Measurements from ENCODE around the gene ARHGAP44. TPM values are rescaled to one million over a fixed set of nuclear protein-coding genes. Genes with fewer than 3 reads are reported as not detected.

Gene ARHGAP44
- total and polyA plus RNA-seq, 2 of the 13 experiments (the other 11 are each of a cell fraction or from before 2014, with no cell fraction given) = 0.79 to 3.1 TPM

DNA sequence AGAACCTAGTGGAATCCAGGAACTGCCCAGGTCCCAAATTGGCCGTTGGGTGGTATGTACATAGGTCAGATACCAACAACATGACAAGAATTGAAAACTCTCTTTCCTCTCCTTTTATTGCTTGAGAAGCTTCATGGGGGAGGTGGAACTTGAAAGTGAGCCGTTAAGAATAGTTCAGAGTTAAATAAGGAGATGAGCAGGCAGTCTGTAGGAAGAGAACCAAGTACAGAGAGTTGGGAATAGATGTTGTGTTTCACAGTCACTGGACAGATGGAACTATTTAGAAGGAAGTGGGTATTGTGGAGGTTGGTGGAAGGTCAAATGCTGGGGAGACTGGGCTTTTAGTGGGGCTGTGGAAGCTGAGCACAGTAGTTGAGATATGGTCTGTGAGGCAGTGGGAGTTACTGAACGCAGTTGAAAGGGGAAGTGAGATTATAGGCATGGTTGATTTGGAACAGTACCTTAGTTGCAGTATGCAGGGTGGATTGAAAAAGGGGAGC lies 26.4 kb downstream of the ARHGAP44 start (continued):
- TF ChIP-seq PPARG (CRISPR knock-in tag; conservative IDR thresholded peaks at IDR 0.05) = no peak
- TF ChIP-seq ZFP1 (CRISPR knock-in tag; IDR thresholded peaks at IDR 0.05) = no peak

DNA sequence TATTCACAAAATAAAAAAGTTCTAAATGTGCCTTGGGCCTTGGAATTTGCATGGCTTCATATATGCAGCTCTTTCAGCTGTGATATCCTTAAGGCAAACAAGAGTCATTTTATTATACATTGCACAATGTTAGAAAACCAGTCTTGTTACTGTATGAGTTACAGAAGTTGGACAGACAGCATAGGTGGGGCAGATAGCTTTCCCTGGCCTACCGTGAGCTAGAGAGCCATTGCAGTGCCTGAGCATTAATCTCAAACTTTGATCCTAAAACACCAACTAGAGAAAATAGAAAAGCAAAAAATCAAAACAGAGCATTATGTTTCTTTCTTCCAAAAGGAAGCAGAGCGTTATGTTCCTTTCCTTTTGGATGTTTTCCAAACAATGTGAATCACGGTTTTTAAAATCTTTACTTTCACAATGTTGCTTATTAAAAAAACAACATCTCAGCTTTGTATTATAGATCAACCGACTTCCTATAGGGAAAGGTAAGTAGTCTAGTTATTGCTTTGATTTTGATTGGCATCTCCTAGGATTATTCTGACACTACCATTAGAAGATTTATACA lies 32.2 kb downstream of the ARHGAP44 start:
- 44% methylated on average over 4 of the region's 4 CpGs for WGBS (ENCODE audit: low lambda C conversion rate)
- Histone ChIP-seq H3K4me2 (ENCODE audit: low read depth, low read length) (no peak overlapping the region), H3K9me3 (ENCODE audit: low read length) (0 out of 2 replicates have a peak, but pooled peaks cover 15% of the 10 kb centered on the region), H3K4me3 (replicated peaks in 1 of 3; ENCODE audit: insufficient read depth in 1 of 3, low read depth in 2 of 3, low read length in 3 of 3) (no peak overlapping the region), H3K27me3 (ENCODE audit: control insufficient read depth in 1 of 2, insufficient read depth in 2 of 2, low read length in 2 of 2) (no peaks in the 10 kb centered on the region), H3K79me2 (ENCODE audit: insufficient read depth, low read length) (no peaks in the 10 kb centered on the region), H3K36me3 (replicated peaks in 1 of 2; ENCODE audit: control insufficient read depth in 1 of 2, insufficient read depth in 2 of 2, low read length in 2 of 2) (no peaks in the 10 kb centered on the region), H3K27ac (ENCODE audit: extremely low read length, insufficient read depth, low read length) (no peak overlapping the region), H4K20me1 (ENCODE audit: insufficient read depth, low read length) (no peaks in the 10 kb centered on the region), H3K4me1 (ENCODE audit: insufficient read depth, low read length) (no peaks in the 10 kb centered on the region), H3K9ac (ENCODE audit: insufficient read depth, low read depth, low read length) (no peak overlapping the region), H2AFZ (ENCODE audit: low read length) (no peak overlapping the region)
- BruUV-seq (replicated peaks) = no TSS peak
- intact Hi-C loops (cut with micrococcal nuclease; ENCODE audit: unreplicated experiment) = no loop called here
- TF ChIP-seq SOX6 (IDR thresholded peaks at IDR 0.05) (no peak), SOX6 (CRISPR knock-in tag; IDR thresholded peaks at IDR 0.05) (no peak), MAFK (conservative IDR thresholded peaks at IDR 0.05 in 1 of 2, IDR thresholded peaks at IDR 0.05 in 1 of 2; ENCODE audit: low read length in 2 of 2) (no peak), ZNF260 (CRISPR knock-in tag; IDR thresholded peaks at IDR 0.05; ENCODE audit: borderline replicate concordance, low read depth) (no peak), SAP130 (CRISPR knock-in tag; IDR thresholded peaks at IDR 0.05; ENCODE audit: low read depth) (no peak), ZKSCAN8 (CRISPR knock-in tag; IDR thresholded peaks at IDR 0.05; ENCODE audit: borderline replicate concordance) (no peak), LBX2 (CRISPR knock-in tag; IDR thresholded peaks at IDR 0.05; ENCODE audit: borderline replicate concordance) (no peak), ZNF703 (CRISPR knock-in tag; IDR thresholded peaks at IDR 0.05; ENCODE audit: borderline replicate concordance) (no peak), ZNF567 (CRISPR knock-in tag; IDR thresholded peaks at IDR 0.05; ENCODE audit: borderline replicate concordance) (no peak), CEBPG (CRISPR knock-in tag; IDR thresholded peaks at IDR 0.05) (no peak)
- TF ChIP-seq, protein P1, sequence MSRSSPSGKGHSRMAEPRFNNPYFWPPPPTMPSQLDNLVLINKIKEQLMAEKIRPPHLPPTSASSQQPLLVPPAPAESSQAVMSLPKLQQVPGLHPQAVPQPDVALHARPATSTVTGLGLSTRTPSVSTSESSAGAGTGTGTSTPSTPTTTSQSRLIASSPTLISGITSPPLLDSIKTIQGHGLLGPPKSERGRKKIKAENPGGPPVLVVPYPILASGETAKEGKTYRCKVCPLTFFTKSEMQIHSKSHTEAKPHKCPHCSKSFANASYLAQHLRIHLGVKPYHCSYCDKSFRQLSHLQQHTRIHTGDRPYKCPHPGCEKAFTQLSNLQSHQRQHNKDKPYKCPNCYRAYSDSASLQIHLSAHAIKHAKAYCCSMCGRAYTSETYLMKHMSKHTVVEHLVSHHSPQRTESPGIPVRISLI (CRISPR knock-in tag; IDR thresholded peaks at IDR 0.05; ENCODE audit: borderline replicate concordance) = no peak
- no peak for FAIRE-seq
- ATAC-seq = no peak
- POLR2A ChIA-PET = no interaction called here
- no peak for DNase-seq (ENCODE audit: low spot score)
- in situ Hi-C loops (cut with HindIII; ENCODE audit: extremely low pct_ligation_motif_present, low pct_unique_long_range_greater_than_20kb) = no loop called here
- CTCF ChIA-PET (ENCODE audit: low intra/inter-chr PET ratio, low total read pairs) = no interaction called here

Data from HepG2 (cell line).